Erythroblast (primary cell): ENCODE data around the gene LTBP1.

Experiments used
- GATA1 ChIP-seq: IDR thresholded peaks from 2 replicates; pipeline ENCODE4 v1.6.1; 2011; ENCODE audit warnings: low read depth, mild to moderate bottlenecking, control low read depth, low read length, moderate library complexity
- POLR2A ChIP-seq: IDR thresholded peaks from 2 replicates; pipeline ENCODE4 v1.6.1; 2011; ENCODE audit warnings: mild to moderate bottlenecking, low read length

DNA sequence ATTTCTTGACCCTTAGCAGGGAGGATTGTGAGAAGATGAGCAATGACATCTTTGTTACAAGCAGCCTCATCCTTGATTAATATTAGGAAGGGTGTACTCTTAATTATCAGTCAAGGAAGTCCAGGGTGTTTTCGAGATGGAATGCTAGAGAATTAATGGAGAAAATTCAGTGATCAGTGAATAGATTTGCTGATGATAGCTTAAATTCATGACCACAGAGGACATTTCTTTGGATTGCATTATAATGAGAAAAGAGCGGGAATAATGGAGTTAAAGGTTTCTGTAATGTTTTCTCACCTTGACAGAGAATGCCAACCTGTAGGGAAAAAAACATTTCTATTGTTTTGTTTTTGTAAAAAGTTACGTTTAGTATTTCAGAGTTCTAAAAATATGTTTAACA lies 249.9 kb downstream of the LTBP1 start:
- TF ChIP-seq POLR2A, result no peak
- TF ChIP-seq GATA1, result no peak
